GM18519 (cell line): ENCODE measurements around the gene FMR1NB.

Experiments
- ATAC-seq: cut with Tn5 transposase; IDR thresholded peaks from one replicate; pipeline ENCODE4 v1.9.1; 2021; ENCODE audit warnings: mild to moderate bottlenecking, moderate library complexity; ENCODE audit not compliant: unreplicated experiment, low FRiP score

FMR1NB gene

GRCh38 chrX:148069759-148070503 lies 88.8 kb downstream of the FMR1NB start:
- peak; percentile 97 for ATAC-seq

DNA sequence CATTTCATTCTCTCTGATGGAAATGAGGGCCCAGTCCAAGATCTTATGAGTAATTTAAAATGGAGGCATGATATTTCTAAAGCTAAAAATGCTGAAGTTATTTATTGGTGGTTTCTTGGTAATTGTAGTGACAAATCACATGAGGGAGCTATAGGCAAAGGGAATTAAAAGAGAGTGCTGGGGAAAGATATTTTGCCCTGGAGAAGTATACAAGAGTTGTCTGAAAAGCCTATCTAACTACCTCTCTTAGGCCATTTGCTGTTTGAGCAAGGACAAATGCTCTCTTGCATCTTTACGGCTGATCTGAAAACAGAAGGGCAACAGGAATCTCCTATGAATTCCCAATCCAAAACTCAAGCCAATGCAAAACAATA lies 89.4 kb downstream of the FMR1NB start:
- ATAC-seq, result no peak
